Suprapubic skin (tissue), 4 donors: ENCODE results near the gene CHST4.

ENCODE experiments used
- CTCF ChIP-seq, 2 donors: fragments of 200-600 bp in 1 of 2; fragments of 450-650 bp in 1 of 2; sonication (generic) in 1 of 2; IDR thresholded peaks; one replicate each; pipeline ENCODE4 v1.5.1; 2016 to 2019; ENCODE audit warnings: antibody characterized with exemption in 2 of 2, mild to moderate bottlenecking in 1 of 2, moderate library complexity in 1 of 2
- POLR2A ChIP-seq, 2 donors: fragments of 450-650 bp; IDR thresholded peaks; one replicate each; pipeline ENCODE4 v1.6.1; 2017; ENCODE audit warnings: antibody characterized with exemption in 2 of 2, mild to moderate bottlenecking in 2 of 2, moderate library complexity in 2 of 2
- POLR2AphosphoS5 ChIP-seq, 3 donors: sonication (generic); formaldehyde crosslinking; IDR thresholded peaks; one replicate each; pipeline ENCODE4 v1.6.1; 2017; ENCODE audit warnings: antibody characterized with exemption in 3 of 3

GRCh38 chr16:71507061-71507460 lies 19.2 kb upstream of the CHST4 start:
- TF ChIP-seq CTCF (IDR thresholded peaks at IDR 0.05) (no peak), POLR2A (IDR thresholded peaks at IDR 0.05) (no peak), POLR2AphosphoS5 (IDR thresholded peaks at IDR 0.05) (no peak)
